SK-N-SH (cell line): ENCODE measurements around the gene ZNF474. TPM values are rescaled to one million over a fixed set of nuclear protein-coding genes. Genes with fewer than 3 reads are reported as not detected.
A peak's percentile ranks its signal among the peaks of the same experiment; 100 is the strongest.

ENCODE experiments used
- CTCF ChIA-PET: fragments of 300-600, 350-600 bp; formaldehyde crosslinking; extraction: SDS; loops from one replicate; lab custom pipeline; 2021; lab: Yijun Ruan, JAX
- POLR2A ChIA-PET: fragments of 350-600 bp; sonication (Branson Sonifier 250); formaldehyde crosslinking; extraction: SDS; loops from one replicate; lab custom pipeline; 2020; ENCODE audit warnings: antibody characterized with exemption, inconsistent platforms; lab: Yijun Ruan, JAX
- DNase-seq: peaks from one replicate; pipeline ENCODE4 v3.0.0; 2012
- H2AFZ ChIP-seq: fragments of 200-600 bp; sonication (generic); 2 replicates; pipeline ENCODE4 v1.8.1; 2016; ENCODE audit warnings: antibody characterized with exemption, mild to moderate bottlenecking, low read depth
- H3F3A ChIP-seq: fragments of 200-600 bp; sonication (generic); replicated peaks from 2 replicates; pipeline ENCODE3; 2016; ENCODE audit warnings: antibody characterized with exemption, mild to moderate bottlenecking; ENCODE audit not compliant: insufficient read depth
- H3K27ac ChIP-seq, 2 experiments: fragments of 200-500 bp in 1 of 2; fragments of 200-600 bp in 1 of 2; sonication (Bioruptor generic) in 1 of 2; sonication (generic), shearing (Covaris generic) in 1 of 2; 2 replicates each; pipeline versions ENCODE4 v1.5.1 to v1.6.1; 2014 to 2016; ENCODE audit warnings: low read depth in 2 of 2, inconsistent platforms in 1 of 2, low read length in 1 of 2, mild to moderate bottlenecking in 1 of 2, mixed read lengths in 1 of 2
- H3K27me3 ChIP-seq: fragments of 200-600 bp; sonication (generic), shearing (Covaris generic); 2 replicates; pipeline ENCODE4 v1.6.1; 2016; ENCODE audit warnings: mixed run types; ENCODE audit not compliant: insufficient read depth
- H3K36me3 ChIP-seq, 2 experiments: fragments of 200-500 bp in 1 of 2; fragments of 200-600 bp in 1 of 2; sonication (Bioruptor generic) in 1 of 2; sonication (generic) in 1 of 2; replicated peaks in 1 of 2; 2 replicates each; pipeline versions ENCODE3 to v1.5.1; 2014 to 2016; ENCODE audit warnings: low read length in 1 of 2, mild to moderate bottlenecking in 1 of 2; ENCODE audit not compliant: insufficient read depth in 2 of 2, control insufficient read depth in 1 of 2
- H3K4me1 ChIP-seq, 2 experiments: fragments of 200-500 bp in 1 of 2; fragments of 200-600 bp in 1 of 2; sonication (Bioruptor generic) in 1 of 2; sonication (generic), shearing (Covaris generic) in 1 of 2; 2 replicates each; pipeline versions ENCODE4 v1.5.1 to v1.6.1; 2014 to 2016; ENCODE audit warnings: low read depth in 1 of 2, low read length in 1 of 2, mixed run types in 1 of 2; ENCODE audit not compliant: insufficient read depth in 2 of 2, control insufficient read depth in 1 of 2
- H3K4me2 ChIP-seq: fragments of 200-600 bp; sonication (generic), shearing (Covaris generic); 2 replicates; pipeline ENCODE4 v1.6.1; 2017; ENCODE audit warnings: mixed run types
- H3K4me3 ChIP-seq, 2 experiments: fragments of 200-500 bp in 1 of 2; fragments of 200-600 bp in 1 of 2; sonication (Bioruptor generic) in 1 of 2; sonication (generic), shearing (Covaris generic) in 1 of 2; 2 replicates each; pipeline versions ENCODE4 v1.5.1 to v1.8.1; 2014 to 2016; ENCODE audit warnings: low read depth in 2 of 2, inconsistent platforms in 1 of 2, low read length in 1 of 2, mild to moderate bottlenecking in 1 of 2, mixed read lengths in 1 of 2, moderate library complexity in 1 of 2
- H3K79me2 ChIP-seq: fragments of 200-600 bp; sonication (generic); 2 replicates; pipeline ENCODE4 v1.8.1; 2017; ENCODE audit warnings: mild to moderate bottlenecking; ENCODE audit not compliant: insufficient read depth
- H3K9ac ChIP-seq: fragments of 200-600 bp; sonication (generic); 2 replicates; pipeline ENCODE4 v1.6.1; 2017; ENCODE audit warnings: mixed run types
- H3K9me2 ChIP-seq: fragments of 200-600 bp; sonication (generic); 2 replicates; pipeline ENCODE4 v1.6.1; 2017; ENCODE audit warnings: mixed run types
- H3K9me3 ChIP-seq: fragments of 200-600 bp; sonication (generic); 2 replicates; pipeline ENCODE4 v1.6.1; 2017; ENCODE audit warnings: mixed run types, mild to moderate bottlenecking, moderate library complexity
- H4K20me1 ChIP-seq: fragments of 200-600 bp; sonication (generic); 2 replicates; pipeline ENCODE4 v1.6.1; 2017; ENCODE audit warnings: mild to moderate bottlenecking, mixed run types; ENCODE audit not compliant: insufficient read depth
- EP300 ChIP-seq, 2 experiments: IDR thresholded peaks; 2 replicates each; pipeline versions ENCODE4 v1.4.0 to v1.6.1; 2012; ENCODE audit warnings: borderline replicate concordance in 1 of 2, low read depth in 1 of 2, low read length in 1 of 2
- FOXM1 ChIP-seq: IDR thresholded peaks from 2 replicates; pipeline ENCODE4 v1.4.0; 2012; ENCODE audit warnings: low read depth, mild to moderate bottlenecking
- GATA2 ChIP-seq: sonication (generic); formaldehyde crosslinking; IDR thresholded peaks from 2 replicates; pipeline ENCODE4 v1.5.0; 2020; ENCODE audit warnings: mild to moderate bottlenecking, missing genetic modification reagents
- JUND ChIP-seq: IDR thresholded peaks from 2 replicates; pipeline ENCODE4 v1.4.0; 2012
- NFIC ChIP-seq: IDR thresholded peaks from 2 replicates; pipeline ENCODE4 v1.4.0; 2012; ENCODE audit warnings: borderline replicate concordance
- RXRA ChIP-seq: IDR thresholded peaks from 2 replicates; pipeline ENCODE4 v1.4.0; 2012; ENCODE audit warnings: low read depth, mild to moderate bottlenecking, borderline replicate concordance
- SIN3A ChIP-seq: IDR thresholded peaks from 2 replicates; pipeline ENCODE4 v1.6.1; 2012; ENCODE audit warnings: low read depth, mild to moderate bottlenecking, low read length, moderate library complexity, borderline replicate concordance
- TCF12 ChIP-seq: IDR thresholded peaks from 2 replicates; pipeline ENCODE4 v1.4.0; 2012
- TEAD4 ChIP-seq: IDR thresholded peaks from 2 replicates; pipeline ENCODE4 v1.4.0; 2012; ENCODE audit warnings: mild to moderate bottlenecking, borderline replicate concordance; ENCODE audit not compliant: insufficient read depth
- WGBS: methylation state at CpG from one replicate; pipeline ENCODE4 v1.1.6; 2017; ENCODE audit warnings: low lambda C conversion rate; 5-methylcytosine and 5-hydroxymethylcytosine counted together
- polyA plus RNA-seq, 3 experiments: library from polyadenylated mRNA; depleted of rRNA; stranded (reverse); fragments of >200 nt; gene quantifications; 2 replicates each; pipeline ENCODE4 v1.2.3, GENCODE V29; 2012
- TF ChIP-seq, protein P1 (sequence below): IDR thresholded peaks from 2 replicates; pipeline ENCODE4 v1.4.0; 2012; ENCODE audit warnings: low read depth, borderline replicate concordance
- TF ChIP-seq, protein P2 (sequence below): fragments of 150-350 bp; IDR thresholded peaks from 2 replicates; pipeline ENCODE4 v1.6.1; 2017; ENCODE audit warnings: antibody characterized with exemption, low read length, low read depth, borderline replicate concordance
- TF ChIP-seq, protein P3 (sequence below): IDR thresholded peaks from 2 replicates; pipeline ENCODE4; 2012
- TF ChIP-seq, protein P4 (sequence below): IDR thresholded peaks from 2 replicates; pipeline ENCODE4 v1.4.0; 2012; ENCODE audit warnings: low read depth, borderline replicate concordance

ZNF474 gene
- polyA plus RNA-seq, 1 of the 3 experiments (the other 2 are of a cell fraction) = 0.08 TPM

DNA sequence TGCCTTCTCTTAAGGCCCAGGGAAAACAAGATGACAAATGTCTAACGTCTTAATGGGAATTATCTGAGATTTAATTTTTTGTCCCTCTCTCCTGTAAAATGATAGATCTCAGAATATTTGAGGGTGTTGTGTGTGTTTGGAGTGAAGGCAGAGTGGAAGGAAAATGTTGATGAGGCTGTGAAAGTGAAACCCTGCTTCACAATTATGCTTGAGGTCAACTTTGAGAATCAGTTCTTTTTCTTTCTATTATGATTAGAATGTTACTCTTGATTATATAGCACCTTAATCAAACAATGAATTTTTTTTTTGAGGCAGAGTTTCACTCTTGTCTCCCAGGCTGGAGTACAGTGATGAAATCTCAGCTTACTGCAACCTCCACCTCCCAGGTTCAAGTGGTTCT lies 45.8 kb upstream of the ZNF474 start (continued):
- TF ChIP-seq, protein P1, sequence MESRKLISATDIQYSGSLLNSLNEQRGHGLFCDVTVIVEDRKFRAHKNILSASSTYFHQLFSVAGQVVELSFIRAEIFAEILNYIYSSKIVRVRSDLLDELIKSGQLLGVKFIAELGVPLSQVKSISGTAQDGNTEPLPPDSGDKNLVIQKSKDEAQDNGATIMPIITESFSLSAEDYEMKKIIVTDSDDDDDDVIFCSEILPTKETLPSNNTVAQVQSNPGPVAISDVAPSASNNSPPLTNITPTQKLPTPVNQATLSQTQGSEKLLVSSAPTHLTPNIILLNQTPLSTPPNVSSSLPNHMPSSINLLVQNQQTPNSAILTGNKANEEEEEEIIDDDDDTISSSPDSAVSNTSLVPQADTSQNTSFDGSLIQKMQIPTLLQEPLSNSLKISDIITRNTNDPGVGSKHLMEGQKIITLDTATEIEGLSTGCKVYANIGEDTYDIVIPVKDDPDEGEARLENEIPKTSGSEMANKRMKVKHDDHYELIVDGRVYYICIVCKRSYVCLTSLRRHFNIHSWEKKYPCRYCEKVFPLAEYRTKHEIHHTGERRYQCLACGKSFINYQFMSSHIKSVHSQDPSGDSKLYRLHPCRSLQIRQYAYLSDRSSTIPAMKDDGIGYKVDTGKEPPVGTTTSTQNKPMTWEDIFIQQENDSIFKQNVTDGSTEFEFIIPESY = no peak

DNA sequence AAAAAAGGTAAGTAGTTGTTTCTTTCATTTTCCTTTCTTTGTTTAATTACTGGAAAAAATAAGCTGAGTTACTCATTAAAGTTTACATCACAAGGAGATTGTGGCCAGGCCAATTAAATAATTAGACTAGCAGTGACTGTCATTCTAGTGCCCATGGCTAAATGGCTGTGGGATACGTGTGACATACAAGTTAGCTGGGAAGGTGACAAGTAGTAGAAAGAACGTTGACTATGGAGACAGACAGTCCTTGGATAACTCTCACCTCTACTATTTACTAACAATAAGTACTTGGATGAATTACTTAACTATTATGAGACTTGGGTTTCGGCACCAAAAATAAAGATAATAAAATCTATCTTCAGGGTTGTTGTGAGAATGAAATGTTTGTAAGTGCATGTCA lies 44.3 kb upstream of the ZNF474 start:
- DNase-seq = no peak
- Histone ChIP-seq H2AFZ (no peak overlapping the region), H3K4me1 (peaks cover 0 to 13% of the 10 kb centered on the region in 2 experiments; a peak in 1 of 4 replicates), H3K27me3 (no peaks in the 10 kb centered on the region), H3F3A (peaks cover 5% of the 10 kb centered on the region), H3K36me3 (no peaks in the 10 kb centered on the region), H3K9ac (no peak overlapping the region), H3K27ac (no peak overlapping the region), H3K9me2 (no peaks in the 10 kb centered on the region), H3K4me3 (no peak overlapping the region), H3K4me2 (no peak overlapping the region), H3K79me2 (no peaks in the 10 kb centered on the region), H3K9me3 (no peaks in the 10 kb centered on the region), H4K20me1 (no peaks in the 10 kb centered on the region)
- CTCF ChIA-PET = interaction anchor here (1.0 to 1.7 kb wide), 3 partner anchors 9 to 17 kb away, joined by 4 to 8 read pairs (median 7); no protein-coding TSS in a partner anchor
- 83% methylated on average over 3 of the region's 3 CpGs for WGBS
- POLR2A ChIA-PET = no interaction called here
- TF ChIP-seq GATA2 (CRISPR knock-in tag) (no peak), TEAD4 (no peak), SIN3A (no peak), FOXM1 (no peak)
- TF ChIP-seq, protein P2, sequence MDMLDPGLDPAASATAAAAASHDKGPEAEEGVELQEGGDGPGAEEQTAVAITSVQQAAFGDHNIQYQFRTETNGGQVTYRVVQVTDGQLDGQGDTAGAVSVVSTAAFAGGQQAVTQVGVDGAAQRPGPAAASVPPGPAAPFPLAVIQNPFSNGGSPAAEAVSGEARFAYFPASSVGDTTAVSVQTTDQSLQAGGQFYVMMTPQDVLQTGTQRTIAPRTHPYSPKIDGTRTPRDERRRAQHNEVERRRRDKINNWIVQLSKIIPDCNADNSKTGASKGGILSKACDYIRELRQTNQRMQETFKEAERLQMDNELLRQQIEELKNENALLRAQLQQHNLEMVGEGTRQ = no peak
- TF ChIP-seq, protein P3, sequence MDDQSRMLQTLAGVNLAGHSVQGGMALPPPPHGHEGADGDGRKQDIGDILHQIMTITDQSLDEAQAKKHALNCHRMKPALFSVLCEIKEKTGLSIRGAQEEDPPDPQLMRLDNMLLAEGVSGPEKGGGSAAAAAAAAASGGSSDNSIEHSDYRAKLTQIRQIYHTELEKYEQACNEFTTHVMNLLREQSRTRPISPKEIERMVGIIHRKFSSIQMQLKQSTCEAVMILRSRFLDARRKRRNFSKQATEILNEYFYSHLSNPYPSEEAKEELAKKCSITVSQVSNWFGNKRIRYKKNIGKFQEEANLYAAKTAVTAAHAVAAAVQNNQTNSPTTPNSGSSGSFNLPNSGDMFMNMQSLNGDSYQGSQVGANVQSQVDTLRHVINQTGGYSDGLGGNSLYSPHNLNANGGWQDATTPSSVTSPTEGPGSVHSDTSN = no peak

DNA sequence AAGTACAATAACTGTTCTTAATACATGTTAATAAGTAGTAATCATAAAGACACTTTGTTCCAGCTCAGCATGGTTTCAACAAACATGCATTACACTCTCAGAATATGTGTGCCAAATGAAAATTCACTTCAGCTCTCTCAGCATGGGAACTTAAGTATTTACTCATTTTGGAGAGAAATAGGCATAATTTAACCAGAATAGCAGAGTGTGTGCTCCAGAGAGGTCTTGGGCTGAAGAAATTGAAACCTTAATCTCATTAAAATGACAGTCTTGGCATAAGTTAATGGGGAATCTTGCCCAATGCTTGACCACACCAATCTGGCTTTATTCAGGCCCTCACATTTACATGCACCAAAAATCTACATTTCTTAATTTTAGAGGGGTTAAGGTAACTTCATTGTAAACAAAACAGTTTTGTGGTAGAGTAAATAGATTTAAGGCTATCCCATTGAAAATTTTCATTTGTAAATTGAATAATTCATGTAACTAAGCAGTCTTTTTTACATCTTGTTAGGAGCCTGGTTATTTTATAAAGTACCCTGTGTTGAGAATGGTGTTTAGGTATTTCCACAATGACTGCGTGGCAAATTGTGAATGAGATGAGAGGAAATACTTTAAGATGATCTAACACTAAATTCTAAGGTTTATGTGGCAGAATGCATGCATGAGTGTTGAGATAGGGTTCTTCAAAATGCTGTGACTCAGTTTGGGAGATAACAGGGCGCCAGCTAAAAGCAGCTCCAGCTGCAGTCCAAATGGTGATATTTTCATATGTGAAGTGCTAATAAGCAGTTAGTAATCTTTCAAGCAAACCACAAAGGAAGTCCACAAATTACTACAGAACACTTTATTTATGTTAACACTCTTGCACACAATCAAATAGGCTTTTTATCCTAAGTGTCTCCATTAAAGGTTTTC lies 40.0 kb upstream of the ZNF474 start:
- H3K79me2 ChIP-seq = no peaks in the 10 kb centered on the region
- no peak overlapping the region for H3K4me3 ChIP-seq
- H3K4me1 ChIP-seq = peaks cover 0 to 20% of the 10 kb centered on the region in 2 experiments; a peak in 2 of 4 replicates
- 49% methylated on average over 2 of the region's 2 CpGs for WGBS
- peak overlapping the region in 1 of 2 experiments; percentile 41; a peak in 2 of 4 replicates for H3K27ac ChIP-seq
- no peaks in the 10 kb centered on the region for H4K20me1 ChIP-seq
- H3K27me3 ChIP-seq = no peaks in the 10 kb centered on the region
- ChIA-PET CTCF (interaction anchor here (0.6 to 3.7 kb wide), 4 partner anchors 12 to 48 kb away, joined by 3 to 18 read pairs (median 4); no protein-coding TSS in a partner anchor), POLR2A (interaction anchor here (0.6 kb wide), 1 partner anchor 1451 kb away, joined by 3 read pairs; no protein-coding TSS in a partner anchor)
- DNase-seq = no peak
- H3K36me3 ChIP-seq = no peaks in the 10 kb centered on the region
- H3K9ac ChIP-seq = no peak overlapping the region
- peaks cover 30% of the 10 kb centered on the region for H3F3A ChIP-seq
- H2AFZ ChIP-seq = 0 out of 2 replicates have a peak overlapping the region, but pooled peaks have one; percentile 33
- H3K4me2 ChIP-seq = no peak overlapping the region; the same call in 1 of the 2 replicates
- H3K9me3 ChIP-seq = no peaks in the 10 kb centered on the region
- no peaks in the 10 kb centered on the region for H3K9me2 ChIP-seq
- peak in 1 of 2 experiments; percentile 62; a peak in 1 of 4 replicates for TF ChIP-seq EP300 (IDR thresholded peaks at IDR 0.05; ENCODE audit: borderline replicate concordance in 1 of 2, low read depth in 1 of 2, low read length in 1 of 2)
- TF ChIP-seq, protein P4, sequence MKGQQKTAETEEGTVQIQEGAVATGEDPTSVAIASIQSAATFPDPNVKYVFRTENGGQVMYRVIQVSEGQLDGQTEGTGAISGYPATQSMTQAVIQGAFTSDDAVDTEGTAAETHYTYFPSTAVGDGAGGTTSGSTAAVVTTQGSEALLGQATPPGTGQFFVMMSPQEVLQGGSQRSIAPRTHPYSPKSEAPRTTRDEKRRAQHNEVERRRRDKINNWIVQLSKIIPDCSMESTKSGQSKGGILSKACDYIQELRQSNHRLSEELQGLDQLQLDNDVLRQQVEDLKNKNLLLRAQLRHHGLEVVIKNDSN = no peak
- TF ChIP-seq NFIC = peak; percentile 38; the same call in 1 of the 2 replicates
- no peak for TF ChIP-seq FOXM1
- TF ChIP-seq JUND = peak; percentile 58; the same call in 1 of the 2 replicates
- TF ChIP-seq, protein P3 = peak; percentile 23; the same call in 1 of the 2 replicates
- TF ChIP-seq, protein P1 = no peak
- peak; percentile 15; the same call in 1 of the 2 replicates for TF ChIP-seq RXRA
- TF ChIP-seq TCF12 = peak; percentile 83
